IMR-90 (cell line): ENCODE measurements around the gene TMEM141. TPM values are rescaled to one million over a fixed set of nuclear protein-coding genes. Genes with fewer than 3 reads are reported as not detected.
A peak's percentile ranks its signal among the peaks of the same experiment; 100 is the strongest.

Experiments used
- ATAC-seq: fragments of 200-7000 bp; cut with Tn5 transposase; 2 replicates; pipeline ENCODE4 v1.9.1; 2020; ENCODE audit warnings: low read depth, mild to moderate bottlenecking, moderate library complexity
- BruUV-seq: library from RNA; stranded (reverse); fragments of 400-500 nt; replicated peaks from 2 replicates; lab custom pipeline; 2021; lab: Mats Ljungman, UMichigan
- CTCF ChIA-PET: fragments of 300-600 bp; formaldehyde crosslinking; extraction: SDS; loops from one replicate; lab custom pipeline; 2021; ENCODE audit warnings: antibody characterized with exemption; lab: Yijun Ruan, JAX
- POLR2A ChIA-PET: fragments of 300-600 bp; sonication (Branson Sonifier 250); formaldehyde crosslinking; loops from one replicate; lab custom pipeline; 2022; ENCODE audit warnings: antibody characterized with exemption; ENCODE audit not compliant: unreplicated experiment; lab: Charles Lee
- DNase-seq: peaks from one replicate; pipeline ENCODE4 v3.0.0; 2013
- H2AFZ ChIP-seq: replicated peaks from 2 replicates; pipeline ENCODE3; 2013; ENCODE audit warnings: low read length, mild to moderate bottlenecking; ENCODE audit not compliant: poor library complexity
- H2AK5ac ChIP-seq: 2 replicates; pipeline ENCODE4 v1.6.1; 2013; ENCODE audit warnings: low read depth, low read length, inconsistent platforms
- H2AK9ac ChIP-seq: replicated peaks from 2 replicates; pipeline ENCODE3; 2013; ENCODE audit warnings: mild to moderate bottlenecking, low read depth, low read length, moderate library complexity; ENCODE audit not compliant: poor library complexity
- H2BK120ac ChIP-seq: 2 replicates; pipeline ENCODE4 v1.6.1; 2013; ENCODE audit warnings: low read depth, low read length, inconsistent platforms
- H2BK15ac ChIP-seq: 3 replicates; pipeline ENCODE4 v1.6.1; 2013; ENCODE audit warnings: low read depth, low read length, inconsistent platforms
- H2BK20ac ChIP-seq: 2 replicates; pipeline ENCODE4 v1.6.1; 2013; ENCODE audit warnings: low read depth, mild to moderate bottlenecking, inconsistent platforms, low read length, moderate library complexity
- H2BK5ac ChIP-seq: 2 replicates; pipeline ENCODE4 v1.6.1; 2013; ENCODE audit warnings: mild to moderate bottlenecking, low read depth, low read length, inconsistent platforms; ENCODE audit not compliant: poor library complexity, severe bottlenecking
- H3K14ac ChIP-seq: replicated peaks from 2 replicates; pipeline ENCODE4 v1.6.1; 2013; ENCODE audit warnings: low read depth, low read length, inconsistent platforms
- H3K18ac ChIP-seq: 2 replicates; pipeline ENCODE4 v1.6.1; 2013; ENCODE audit warnings: low read depth, low read length, control low read depth
- H3K23ac ChIP-seq: 2 replicates; pipeline ENCODE4 v1.6.1; 2013; ENCODE audit warnings: low read depth, low read length, inconsistent platforms
- H3K27ac ChIP-seq: 2 replicates; pipeline ENCODE4 v1.5.1; 2013; ENCODE audit warnings: mild to moderate bottlenecking, control low read depth, low read length; ENCODE audit not compliant: insufficient read depth
- H3K27me3 ChIP-seq: 2 replicates; pipeline ENCODE4 v1.6.1; 2013; ENCODE audit warnings: low read length; ENCODE audit not compliant: control insufficient read depth, insufficient read depth
- H3K36me3 ChIP-seq: 2 replicates; pipeline ENCODE4 v1.6.1; 2013; ENCODE audit warnings: low read length, mixed read lengths; ENCODE audit not compliant: control insufficient read depth, insufficient read depth
- H3K4ac ChIP-seq: 2 replicates; pipeline ENCODE4 v1.6.1; 2013; ENCODE audit warnings: low read depth, low read length, inconsistent platforms
- H3K4me1 ChIP-seq: 2 replicates; pipeline ENCODE4 v1.6.1; 2013; ENCODE audit warnings: low read length, mixed read lengths; ENCODE audit not compliant: control insufficient read depth, insufficient read depth
- H3K4me2 ChIP-seq: 2 replicates; pipeline ENCODE4 v1.6.1; 2013; ENCODE audit warnings: low read depth, mild to moderate bottlenecking, control low read depth, low read length, moderate library complexity
- H3K4me3 ChIP-seq: 2 replicates; pipeline ENCODE4 v1.5.1; 2013; ENCODE audit warnings: low read depth, mild to moderate bottlenecking, control low read depth, low read length, moderate library complexity; ENCODE audit not compliant: insufficient read depth
- H3K56ac ChIP-seq: 2 replicates; pipeline ENCODE4 v1.6.1; 2013; ENCODE audit warnings: low read length, inconsistent platforms; ENCODE audit not compliant: insufficient read depth; ENCODE audit errors: extremely low read depth
- H3K79me1 ChIP-seq, 2 experiments: 2 replicates each; pipeline ENCODE4 v1.6.1; 2013; ENCODE audit warnings: low read length in 2 of 2, inconsistent platforms in 1 of 2, low read depth in 1 of 2
- H3K9ac ChIP-seq: 2 replicates; pipeline ENCODE4 v1.6.1; 2013; ENCODE audit warnings: low read depth, low read length, control low read depth
- H3K9me1 ChIP-seq: 2 replicates; pipeline ENCODE4 v1.6.1; 2013; ENCODE audit warnings: low read length, inconsistent platforms; ENCODE audit not compliant: insufficient read depth
- H3K9me3 ChIP-seq: 2 replicates; pipeline ENCODE4 v1.6.1; 2013; ENCODE audit warnings: low read length; ENCODE audit not compliant: control insufficient read depth, insufficient read depth
- H4K20me1 ChIP-seq: 2 replicates; pipeline ENCODE4 v1.6.1; 2013; ENCODE audit warnings: low read length, inconsistent platforms; ENCODE audit not compliant: insufficient read depth
- H4K5ac ChIP-seq: 2 replicates; pipeline ENCODE4 v1.6.1; 2013; ENCODE audit warnings: mild to moderate bottlenecking, low read depth, low read length, control low read depth
- H4K8ac ChIP-seq, 2 experiments: 2 replicates each; pipeline ENCODE4 v1.6.1; 2013; ENCODE audit warnings: low read depth in 2 of 2, low read length in 2 of 2, control low read depth in 1 of 2, inconsistent platforms in 1 of 2
- H4K91ac ChIP-seq: 2 replicates; pipeline ENCODE4 v1.6.1; 2013; ENCODE audit warnings: low read depth, low read length, inconsistent platforms; ENCODE audit not compliant: insufficient read depth
- RAD21 ChIP-seq: IDR thresholded peaks from 2 replicates; pipeline ENCODE4 v1.6.1; 2012; ENCODE audit warnings: low read length, improper control_type of control experiment
- WGBS, 2 experiments: methylation state at CpG; one replicate each; pipeline versions ENCODE4 v1.1.5 to v1.1.7; 2013; ENCODE audit warnings: missing lambda C conversion rate in 2 of 2; ENCODE audit not compliant: insufficient read length in 1 of 2; ENCODE audit errors: extremely low coverage in 2 of 2; 5-methylcytosine and 5-hydroxymethylcytosine counted together
- dilution Hi-C: fragments of 300-500 bp; cut with HindIII; formaldehyde crosslinking; loops from one replicate; pipeline ENCODE4 v1.14.3; 2018; ENCODE audit warnings: low sequenced_read_pairs; ENCODE audit not compliant: unreplicated experiment
- in situ Hi-C: fragments of 300-500 bp; cut with MboI; formaldehyde crosslinking; loops from 3 replicates; pipeline ENCODE4 v1.14.3; 2019; ENCODE audit warnings: low sequenced_read_pairs, inconsistent platforms, mixed read lengths
- intact Hi-C: fragments of 100-400 bp; cut with micrococcal nuclease; formaldehyde crosslinking; loops from 2 replicates; pipeline ENCODE4 v1.10.0; 2022
- polyA plus RNA-seq, 3 experiments: library from polyadenylated mRNA; depleted of rRNA; stranded (reverse); fragments of >200 nt; gene quantifications; 2 replicates each; pipeline ENCODE4 v1.2.3, GENCODE V29; 2012; ENCODE audit warnings: low replicate concordance in 1 of 3
- total RNA-seq: library from RNA; depleted of rRNA; stranded (reverse); fragments of >200 nt; gene quantifications from 2 replicates; pipeline ENCODE4 v1.2.3, GENCODE V29; 2012
- TF ChIP-seq, protein P1 (sequence below): fragments of 150-350 bp; IDR thresholded peaks from 2 replicates; pipeline ENCODE4 v1.6.1; 2017; ENCODE audit warnings: mild to moderate bottlenecking, antibody characterized with exemption, low read length, low read depth

Gene TMEM141
- total and polyA plus RNA-seq, 2 of the 4 experiments (the other 2 are of a cell fraction), result 39.1 to 77.8 TPM

DNA sequence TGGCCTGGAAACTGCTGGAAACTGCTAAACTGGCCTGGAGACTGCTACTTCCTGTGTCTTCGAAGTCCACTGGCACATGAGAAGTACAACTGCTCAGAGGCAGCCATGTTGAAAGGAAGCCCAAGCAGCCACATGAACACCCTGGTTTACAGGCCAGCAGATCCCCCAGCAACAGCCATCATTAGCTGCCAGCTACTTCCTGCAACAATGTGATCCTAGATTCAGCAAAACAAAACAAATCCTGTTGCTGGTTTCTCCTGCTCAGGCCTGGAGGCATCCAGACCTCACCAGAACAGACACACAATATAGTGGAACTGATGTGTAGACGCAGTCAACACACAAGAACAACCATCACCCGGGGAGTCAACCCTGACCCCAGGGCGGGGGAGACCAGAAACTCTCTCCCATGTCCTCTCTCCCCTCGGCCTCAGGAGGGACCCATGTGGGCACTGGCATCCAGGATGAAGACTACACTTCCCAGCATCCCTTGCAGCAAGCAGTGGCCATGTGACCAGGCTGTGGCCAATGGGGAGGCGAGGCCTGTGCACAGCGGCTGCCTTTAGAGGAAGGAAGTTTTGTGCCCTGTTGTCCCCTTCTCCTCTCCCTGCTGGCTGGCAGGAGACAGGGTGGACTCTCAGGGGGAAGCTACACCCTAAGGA is 17.6 kb upstream of the TMEM141 start:
- Histone ChIP-seq H4K91ac (no peak overlapping the region), H3K23ac (no peak overlapping the region), H2BK120ac (no peak overlapping the region), H2AK5ac (no peak overlapping the region), H3K4me1 (no peaks in the 10 kb centered on the region), H2AFZ (peak overlapping the region; percentile 79), H3K14ac (no peak overlapping the region), H3K27ac (no peak overlapping the region), H3K27me3 (peaks cover 20% of the 10 kb centered on the region), H3K9me1 (no peaks in the 10 kb centered on the region), H3K4ac (no peak overlapping the region), H3K18ac (no peak overlapping the region), H2AK9ac (peak overlapping the region; percentile 70), H4K5ac (peak overlapping the region; percentile 59; the same call in 1 of the 2 replicates), H2BK20ac (no peak overlapping the region), H3K79me1 (no peaks in the 10 kb centered on the region), H4K20me1 (no peaks in the 10 kb centered on the region), H3K9me3 (peaks cover 9% of the 10 kb centered on the region), H2BK5ac (no peak overlapping the region), H3K4me2 (no peak overlapping the region), H3K36me3 (no peaks in the 10 kb centered on the region), H4K8ac (0 out of 4 replicates have a peak overlapping the region, but pooled peaks of 1 of the 2 experiments have one; percentile 35), H3K4me3 (no peak overlapping the region), H2BK15ac (no peak overlapping the region), H3K9ac (no peak overlapping the region), H3K56ac (no peak overlapping the region)
- intact Hi-C loops, result no loop called here
- 14% methylated on average over 1 of the region's 7 CpGs; no CpG with 5 or more reads in 1 of the 2 experiments for WGBS, 2 experiments
- POLR2A ChIA-PET, result no interaction called here
- ATAC-seq, result peak; percentile 74
- in situ Hi-C loops, result no loop called here
- TF ChIP-seq, protein P1, sequence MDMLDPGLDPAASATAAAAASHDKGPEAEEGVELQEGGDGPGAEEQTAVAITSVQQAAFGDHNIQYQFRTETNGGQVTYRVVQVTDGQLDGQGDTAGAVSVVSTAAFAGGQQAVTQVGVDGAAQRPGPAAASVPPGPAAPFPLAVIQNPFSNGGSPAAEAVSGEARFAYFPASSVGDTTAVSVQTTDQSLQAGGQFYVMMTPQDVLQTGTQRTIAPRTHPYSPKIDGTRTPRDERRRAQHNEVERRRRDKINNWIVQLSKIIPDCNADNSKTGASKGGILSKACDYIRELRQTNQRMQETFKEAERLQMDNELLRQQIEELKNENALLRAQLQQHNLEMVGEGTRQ, result peak; percentile 90
- no peak for TF ChIP-seq RAD21
- dilution Hi-C loops, result no loop called here
- no peak for DNase-seq
- CTCF ChIA-PET, result no interaction called here
- no TSS peak for BruUV-seq
